ENCODE data around the gene ELMO3. TPM values are rescaled to one million over a fixed set of nuclear protein-coding genes. Genes with fewer than 3 reads are reported as not detected.

The ELMO3 gene
- total and polyA plus RNA-seq, 2 of the 13 experiments (the other 11 are each of a cell fraction or from before 2014, with no cell fraction given) = 2.6 to 4.0 TPM

GRCh38 chr16:67183284-67183626, 15.7 kb upstream of the ELMO3 start:
- DNase-seq (ENCODE audit: low spot score) = no peak
- H3K9ac ChIP-seq (ENCODE audit: insufficient read depth, low read depth, low read length) = peak overlapping the region; percentile 93
- CTCF ChIA-PET (ENCODE audit: low intra/inter-chr PET ratio, low total read pairs) = interaction anchor here (0.6 to 2.7 kb wide), 4 partner anchors 12 to 206 kb away, joined by 3 to 28 read pairs (median 3); no protein-coding TSS in a partner anchor
- peak overlapping the region; percentile 96 for H3K4me2 ChIP-seq (ENCODE audit: low read depth, low read length)
- no peaks in the 10 kb centered on the region for H3K79me2 ChIP-seq (ENCODE audit: insufficient read depth, low read length)
- no peaks in the 10 kb centered on the region for H3K9me3 ChIP-seq (ENCODE audit: low read length)
- peaks cover 54% of the 10 kb centered on the region for H3K4me1 ChIP-seq (ENCODE audit: insufficient read depth, low read length)
- H3K36me3 ChIP-seq (replicated peaks in 1 of 2; ENCODE audit: control insufficient read depth in 1 of 2, insufficient read depth in 2 of 2, low read length in 2 of 2) = no peaks in the 10 kb centered on the region
- ATAC-seq = no peak
- FAIRE-seq = no peak
- POLR2A ChIA-PET = interaction anchor here (1.6 to 2.8 kb wide), 3 partner anchors 10 to 23 kb away, joined by 4 to 18 read pairs (median 5); partner anchors contain the start of genes FBXL8 and NOL3
- TSS peak; percentile 63 for BruUV-seq (replicated peaks)
- in situ Hi-C loops (cut with HindIII; ENCODE audit: extremely low pct_ligation_motif_present, low pct_unique_long_range_greater_than_20kb) (no loop called here), intact Hi-C loops (cut with micrococcal nuclease; ENCODE audit: unreplicated experiment) (loop anchor here (1.0 kb wide), 1 partner anchor 13 kb away; the partner anchor contains the start of gene NOL3)
- 9% methylated on average over 11 of the region's 11 CpGs for WGBS (ENCODE audit: low lambda C conversion rate)
- H2AFZ ChIP-seq (ENCODE audit: low read length) = no peak overlapping the region
- H3K27me3 ChIP-seq (ENCODE audit: control insufficient read depth in 1 of 2, insufficient read depth in 2 of 2, low read length in 2 of 2) = peaks cover 1 to 3% of the 10 kb centered on the region in 2 experiments; a peak in 2 of 5 replicates
- H3K4me3 ChIP-seq (replicated peaks in 1 of 3; ENCODE audit: insufficient read depth in 1 of 3, low read depth in 2 of 3, low read length in 3 of 3) = peak overlapping the region; percentile 72 to 98 (median 82)
- H3K27ac ChIP-seq (ENCODE audit: extremely low read length, insufficient read depth, low read length) = peak overlapping the region; percentile 82
- H4K20me1 ChIP-seq (ENCODE audit: insufficient read depth, low read length) = no peaks in the 10 kb centered on the region; the same call in 1 of the 2 replicates
- 0 out of 2 replicates have a peak, but pooled peaks have one; percentile 15 for TF ChIP-seq ZMYM3 (CRISPR knock-in tag; IDR thresholded peaks at IDR 0.05)
- 0 out of 2 replicates have a peak, but pooled peaks have one; percentile 46 for TF ChIP-seq ZNF879 (CRISPR knock-in tag; IDR thresholded peaks at IDR 0.05)
- TF ChIP-seq CEBPB (IDR thresholded peaks at IDR 0.05; ENCODE audit: borderline replicate concordance, low read depth, low read length) = no peak
- no peak for TF ChIP-seq FOXK2 (IDR thresholded peaks at IDR 0.05)
- TF ChIP-seq ZNF205 (CRISPR knock-in tag; IDR thresholded peaks at IDR 0.05) = no peak
- no peak for TF ChIP-seq BHLHE40 (IDR thresholded peaks at IDR 0.05; ENCODE audit: low read length)
- 0 out of 2 replicates have a peak, but pooled peaks have one; percentile 8 for TF ChIP-seq TSC22D2 (CRISPR knock-in tag; IDR thresholded peaks at IDR 0.05; ENCODE audit: borderline replicate concordance)
- TF ChIP-seq RELA (CRISPR knock-in tag; IDR thresholded peaks at IDR 0.05) = no peak
- peak; percentile 16; the same call in 1 of the 2 replicates for TF ChIP-seq ZBTB20 (CRISPR knock-in tag; IDR thresholded peaks at IDR 0.05; ENCODE audit: borderline replicate concordance, low read depth)
- TF ChIP-seq, protein P1, sequence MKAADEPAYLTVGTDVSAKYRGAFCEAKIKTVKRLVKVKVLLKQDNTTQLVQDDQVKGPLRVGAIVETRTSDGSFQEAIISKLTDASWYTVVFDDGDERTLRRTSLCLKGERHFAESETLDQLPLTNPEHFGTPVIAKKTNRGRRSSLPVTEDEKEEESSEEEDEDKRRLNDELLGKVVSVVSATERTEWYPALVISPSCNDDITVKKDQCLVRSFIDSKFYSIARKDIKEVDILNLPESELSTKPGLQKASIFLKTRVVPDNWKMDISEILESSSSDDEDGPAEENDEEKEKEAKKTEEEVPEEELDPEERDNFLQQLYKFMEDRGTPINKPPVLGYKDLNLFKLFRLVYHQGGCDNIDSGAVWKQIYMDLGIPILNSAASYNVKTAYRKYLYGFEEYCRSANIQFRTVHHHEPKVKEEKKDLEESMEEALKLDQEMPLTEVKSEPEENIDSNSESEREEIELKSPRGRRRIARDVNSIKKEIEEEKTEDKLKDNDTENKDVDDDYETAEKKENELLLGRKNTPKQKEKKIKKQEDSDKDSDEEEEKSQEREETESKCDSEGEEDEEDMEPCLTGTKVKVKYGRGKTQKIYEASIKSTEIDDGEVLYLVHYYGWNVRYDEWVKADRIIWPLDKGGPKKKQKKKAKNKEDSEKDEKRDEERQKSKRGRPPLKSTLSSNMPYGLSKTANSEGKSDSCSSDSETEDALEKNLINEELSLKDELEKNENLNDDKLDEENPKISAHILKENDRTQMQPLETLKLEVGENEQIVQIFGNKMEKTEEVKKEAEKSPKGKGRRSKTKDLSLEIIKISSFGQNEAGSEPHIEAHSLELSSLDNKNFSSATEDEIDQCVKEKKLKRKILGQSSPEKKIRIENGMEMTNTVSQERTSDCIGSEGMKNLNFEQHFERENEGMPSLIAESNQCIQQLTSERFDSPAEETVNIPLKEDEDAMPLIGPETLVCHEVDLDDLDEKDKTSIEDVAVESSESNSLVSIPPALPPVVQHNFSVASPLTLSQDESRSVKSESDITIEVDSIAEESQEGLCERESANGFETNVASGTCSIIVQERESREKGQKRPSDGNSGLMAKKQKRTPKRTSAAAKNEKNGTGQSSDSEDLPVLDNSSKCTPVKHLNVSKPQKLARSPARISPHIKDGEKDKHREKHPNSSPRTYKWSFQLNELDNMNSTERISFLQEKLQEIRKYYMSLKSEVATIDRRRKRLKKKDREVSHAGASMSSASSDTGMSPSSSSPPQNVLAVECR (CRISPR knock-in tag; IDR thresholded peaks at IDR 0.05; ENCODE audit: borderline replicate concordance) = no peak
- TF ChIP-seq, protein P2, sequence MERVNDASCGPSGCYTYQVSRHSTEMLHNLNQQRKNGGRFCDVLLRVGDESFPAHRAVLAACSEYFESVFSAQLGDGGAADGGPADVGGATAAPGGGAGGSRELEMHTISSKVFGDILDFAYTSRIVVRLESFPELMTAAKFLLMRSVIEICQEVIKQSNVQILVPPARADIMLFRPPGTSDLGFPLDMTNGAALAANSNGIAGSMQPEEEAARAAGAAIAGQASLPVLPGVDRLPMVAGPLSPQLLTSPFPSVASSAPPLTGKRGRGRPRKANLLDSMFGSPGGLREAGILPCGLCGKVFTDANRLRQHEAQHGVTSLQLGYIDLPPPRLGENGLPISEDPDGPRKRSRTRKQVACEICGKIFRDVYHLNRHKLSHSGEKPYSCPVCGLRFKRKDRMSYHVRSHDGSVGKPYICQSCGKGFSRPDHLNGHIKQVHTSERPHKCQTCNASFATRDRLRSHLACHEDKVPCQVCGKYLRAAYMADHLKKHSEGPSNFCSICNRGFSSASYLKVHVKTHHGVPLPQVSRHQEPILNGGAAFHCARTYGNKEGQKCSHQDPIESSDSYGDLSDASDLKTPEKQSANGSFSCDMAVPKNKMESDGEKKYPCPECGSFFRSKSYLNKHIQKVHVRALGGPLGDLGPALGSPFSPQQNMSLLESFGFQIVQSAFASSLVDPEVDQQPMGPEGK (CRISPR knock-in tag; IDR thresholded peaks at IDR 0.05) = peak; percentile 69; the same call in 1 of the 2 replicates
- peak; percentile 74; the same call in 1 of the 2 replicates for TF ChIP-seq SNAPC2 (CRISPR knock-in tag; IDR thresholded peaks at IDR 0.05)
- 0 out of 2 replicates have a peak, but pooled peaks have one; percentile 1 for TF ChIP-seq GATA4 (IDR thresholded peaks at IDR 0.05; ENCODE audit: borderline replicate concordance, low read depth)
- TF ChIP-seq, protein P3, sequence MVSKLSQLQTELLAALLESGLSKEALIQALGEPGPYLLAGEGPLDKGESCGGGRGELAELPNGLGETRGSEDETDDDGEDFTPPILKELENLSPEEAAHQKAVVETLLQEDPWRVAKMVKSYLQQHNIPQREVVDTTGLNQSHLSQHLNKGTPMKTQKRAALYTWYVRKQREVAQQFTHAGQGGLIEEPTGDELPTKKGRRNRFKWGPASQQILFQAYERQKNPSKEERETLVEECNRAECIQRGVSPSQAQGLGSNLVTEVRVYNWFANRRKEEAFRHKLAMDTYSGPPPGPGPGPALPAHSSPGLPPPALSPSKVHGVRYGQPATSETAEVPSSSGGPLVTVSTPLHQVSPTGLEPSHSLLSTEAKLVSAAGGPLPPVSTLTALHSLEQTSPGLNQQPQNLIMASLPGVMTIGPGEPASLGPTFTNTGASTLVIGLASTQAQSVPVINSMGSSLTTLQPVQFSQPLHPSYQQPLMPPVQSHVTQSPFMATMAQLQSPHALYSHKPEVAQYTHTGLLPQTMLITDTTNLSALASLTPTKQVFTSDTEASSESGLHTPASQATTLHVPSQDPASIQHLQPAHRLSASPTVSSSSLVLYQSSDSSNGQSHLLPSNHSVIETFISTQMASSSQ (IDR thresholded peaks at IDR 0.05; ENCODE audit: low read depth) = no peak
- TF ChIP-seq, protein P3 (CRISPR knock-in tag; IDR thresholded peaks at IDR 0.05; ENCODE audit: borderline replicate concordance) = no peak

Data from HepG2 (cell line).